Stimulated activated naive CD8-positive, alpha-beta T cell treated with anti-CD3 and anti-CD28 coated beads, Interleukin-15, Interleukin-2, amounts not matched to agents 100 ng/mL and 50 ng/mL, for 24 hours (primary cell): ENCODE results near the gene RALGAPA2.
A peak's percentile ranks its signal among the peaks of the same experiment; 100 is the strongest.

Experiments used
- H3K27ac Mint-ChIP-seq: one replicate; pipeline ENCODE4 v1.8.0; 2021; ENCODE audit warnings: mild to moderate bottlenecking, mixed read lengths
- H3K27me3 Mint-ChIP-seq: one replicate; pipeline ENCODE4 v1.8.0; 2021; ENCODE audit warnings: mixed read lengths
- H3K36me3 Mint-ChIP-seq: one replicate; pipeline ENCODE4 v1.8.0; 2021; ENCODE audit warnings: low read depth, mixed read lengths
- H3K4me1 Mint-ChIP-seq: one replicate; pipeline ENCODE4 v1.8.0; 2021; ENCODE audit warnings: low read depth, mixed read lengths
- H3K4me3 Mint-ChIP-seq: one replicate; pipeline ENCODE4 v1.8.0; 2021; ENCODE audit warnings: mild to moderate bottlenecking, mixed read lengths
- H3K9me3 Mint-ChIP-seq: one replicate; pipeline ENCODE4 v1.8.0; 2021; ENCODE audit warnings: mixed read lengths

RALGAPA2 gene

DNA sequence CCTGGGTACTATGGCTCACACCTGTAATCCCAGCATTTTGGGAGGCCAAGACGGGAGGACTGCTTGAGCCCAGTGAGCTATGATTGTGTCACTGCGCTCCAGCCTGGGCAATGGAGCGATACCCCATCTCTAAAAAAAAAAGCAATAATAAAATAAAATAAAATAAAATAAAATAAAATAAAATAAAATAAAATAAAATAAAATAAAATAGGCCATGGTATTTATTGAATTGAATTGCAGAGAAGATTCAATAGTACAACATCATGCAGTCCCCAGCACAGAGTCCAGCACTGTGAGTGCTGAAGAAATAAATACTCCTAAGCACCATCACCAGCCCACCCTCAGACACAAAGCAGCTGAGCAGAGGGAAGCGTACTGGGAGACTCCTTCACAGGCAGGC, 144.7 kb downstream of the RALGAPA2 start:
- H3K9me3 Mint-ChIP-seq, result no peaks in the 10 kb centered on the region
- no peak overlapping the region for H3K4me3 Mint-ChIP-seq
- no peak overlapping the region for H3K27ac Mint-ChIP-seq
- peaks cover 7% of the 10 kb centered on the region for H3K4me1 Mint-ChIP-seq
- H3K27me3 Mint-ChIP-seq, result no peaks in the 10 kb centered on the region
- peaks cover 33% of the 10 kb centered on the region for H3K36me3 Mint-ChIP-seq

GRCh38 chr20:20566516-20566915, 145.9 kb downstream of the RALGAPA2 start:
- Mint-ChIP-seq H3K9me3 (no peaks in the 10 kb centered on the region), H3K36me3 (peaks cover 35% of the 10 kb centered on the region), H3K4me1 (peaks cover 18% of the 10 kb centered on the region), H3K4me3 (no peak overlapping the region), H3K27ac (no peak overlapping the region), H3K27me3 (no peaks in the 10 kb centered on the region)

DNA sequence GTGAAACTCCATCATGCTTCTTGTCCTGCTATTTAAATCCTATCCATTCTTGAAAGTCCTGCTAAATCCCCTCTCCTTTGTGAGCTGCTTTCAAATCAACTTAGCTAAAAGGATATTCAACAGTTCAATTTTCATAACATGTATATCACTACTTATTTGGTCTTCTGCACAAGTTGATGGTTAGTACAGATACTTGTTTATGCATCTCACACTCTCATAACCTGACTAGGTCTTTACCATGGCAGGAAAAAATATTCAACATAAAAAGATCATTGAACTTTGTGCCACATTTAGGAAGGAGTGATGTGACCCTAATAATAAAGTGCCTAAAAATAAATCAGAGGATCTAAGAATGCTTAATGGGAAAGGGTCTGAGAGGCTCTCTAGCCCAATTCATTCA, 148.2 kb downstream of the RALGAPA2 start:
- Mint-ChIP-seq H3K4me1 (peaks cover 22% of the 10 kb centered on the region), H3K4me3 (no peak overlapping the region), H3K27ac (no peak overlapping the region), H3K9me3 (no peaks in the 10 kb centered on the region), H3K36me3 (peaks cover 40% of the 10 kb centered on the region), H3K27me3 (no peaks in the 10 kb centered on the region)

GRCh38 chr20:20562507-20562906, 149.9 kb downstream of the RALGAPA2 start:
- H3K4me3 Mint-ChIP-seq, result no peak overlapping the region
- no peaks in the 10 kb centered on the region for H3K9me3 Mint-ChIP-seq
- no peaks in the 10 kb centered on the region for H3K27me3 Mint-ChIP-seq
- H3K4me1 Mint-ChIP-seq, result peaks cover 22% of the 10 kb centered on the region
- no peak overlapping the region for H3K27ac Mint-ChIP-seq
- peaks cover 53% of the 10 kb centered on the region for H3K36me3 Mint-ChIP-seq

DNA sequence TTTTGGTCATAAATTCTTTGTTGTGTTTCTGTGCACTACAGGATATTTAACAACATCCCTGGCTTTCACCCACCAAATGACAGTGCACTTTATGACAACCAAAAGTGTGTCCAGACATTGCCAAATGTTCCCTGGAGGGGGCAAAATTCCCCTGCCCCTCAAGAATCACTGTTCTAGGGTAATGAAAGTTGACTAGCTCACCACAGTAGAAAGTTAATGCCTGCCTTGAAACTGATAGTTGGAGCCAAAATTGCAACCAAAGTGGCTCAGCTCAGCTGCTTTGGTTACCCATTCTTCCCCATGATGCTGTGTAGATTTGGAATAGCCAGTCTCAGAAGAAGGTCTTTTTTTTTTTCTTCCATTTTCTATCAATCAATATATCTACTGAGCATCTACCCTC, 150.6 kb downstream of the RALGAPA2 start:
- peaks cover 49% of the 10 kb centered on the region for H3K36me3 Mint-ChIP-seq

DNA sequence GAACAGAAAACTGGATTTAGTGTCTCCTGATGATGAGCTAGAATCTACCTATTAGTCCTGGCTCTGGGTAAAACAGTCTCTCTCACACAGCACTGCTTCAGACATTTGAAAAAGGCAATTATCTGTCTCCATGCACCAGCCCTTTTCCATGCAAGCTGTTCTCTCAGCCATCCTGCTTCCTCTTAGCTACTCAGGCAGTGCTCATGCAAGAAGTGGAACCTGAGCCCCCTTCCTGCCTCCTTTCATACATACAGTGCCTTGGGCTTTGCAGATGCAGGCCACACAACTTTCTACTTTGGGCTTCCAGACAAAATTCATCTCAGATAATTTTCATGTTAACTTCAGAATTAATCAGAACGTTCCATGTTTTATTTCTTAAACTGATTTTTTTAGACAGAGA, 151.3 kb downstream of the RALGAPA2 start:
- H3K4me3 Mint-ChIP-seq, result no peak overlapping the region
- H3K4me1 Mint-ChIP-seq, result peaks cover 17% of the 10 kb centered on the region
- no peaks in the 10 kb centered on the region for H3K9me3 Mint-ChIP-seq
- peaks cover 53% of the 10 kb centered on the region for H3K36me3 Mint-ChIP-seq
- H3K27ac Mint-ChIP-seq, result no peak overlapping the region
- H3K27me3 Mint-ChIP-seq, result no peaks in the 10 kb centered on the region

More for the DNA sequence above, 150.6 kb downstream of the RALGAPA2 start:
- no peak overlapping the region for H3K27ac Mint-ChIP-seq
- no peak overlapping the region for H3K4me3 Mint-ChIP-seq
- no peaks in the 10 kb centered on the region for H3K9me3 Mint-ChIP-seq
- peaks cover 17% of the 10 kb centered on the region for H3K4me1 Mint-ChIP-seq
- H3K27me3 Mint-ChIP-seq, result no peaks in the 10 kb centered on the region

DNA sequence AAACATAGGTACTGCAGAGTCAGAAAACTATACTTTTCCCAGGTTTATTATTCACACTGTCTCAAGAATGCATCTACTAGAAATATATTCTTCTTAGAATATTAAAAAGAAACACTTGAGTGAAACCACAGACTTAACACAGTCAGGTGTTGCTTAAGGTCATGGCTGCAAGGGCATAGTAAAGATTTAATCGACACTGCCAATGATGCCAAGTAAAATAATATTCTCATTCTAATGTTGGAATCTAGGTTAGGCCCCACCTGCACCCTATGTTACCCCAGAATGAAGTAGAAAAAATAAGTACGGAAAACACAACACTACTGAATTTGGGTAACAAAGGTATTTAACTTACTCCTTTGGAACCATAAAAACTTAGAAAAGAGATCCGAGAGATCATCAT, 155.0 kb downstream of the RALGAPA2 start:
- H3K4me1 Mint-ChIP-seq, result peaks cover 12% of the 10 kb centered on the region
- H3K9me3 Mint-ChIP-seq, result no peaks in the 10 kb centered on the region
- peaks cover 57% of the 10 kb centered on the region for H3K36me3 Mint-ChIP-seq
- H3K27me3 Mint-ChIP-seq, result no peaks in the 10 kb centered on the region
- H3K27ac Mint-ChIP-seq, result no peak overlapping the region
- H3K4me3 Mint-ChIP-seq, result no peak overlapping the region

- Mint-ChIP-seq H3K4me3 (no peak overlapping the region), H3K27ac (no peak overlapping the region), H3K4me1 (peaks cover 6% of the 10 kb centered on the region), H3K9me3 (no peaks in the 10 kb centered on the region), H3K36me3 (peaks cover 52% of the 10 kb centered on the region), H3K27me3 (no peaks in the 10 kb centered on the region)
These were observed 156.6 kb downstream of the RALGAPA2 start for GRCh38 chr20:20555838-20556237.

DNA sequence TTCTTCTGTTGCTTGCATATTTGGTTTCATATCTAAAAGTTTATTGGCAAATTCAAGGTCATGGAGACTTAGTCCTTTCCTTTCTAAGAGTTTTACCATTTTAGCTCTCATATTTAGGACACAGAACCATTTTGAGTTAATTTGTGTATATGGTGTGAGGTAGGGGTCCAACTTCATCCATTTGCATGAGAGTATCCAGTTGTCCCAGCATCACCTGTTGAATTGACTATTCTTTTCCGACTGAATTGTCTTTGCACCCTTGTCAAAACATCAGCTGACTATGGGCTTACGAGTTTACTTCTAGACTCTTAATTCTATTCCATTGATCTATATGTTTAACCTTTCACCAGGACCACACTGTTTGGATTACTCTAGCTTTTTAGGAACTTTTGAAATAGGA, 157.5 kb downstream of the RALGAPA2 start:
- Mint-ChIP-seq H3K9me3 (no peaks in the 10 kb centered on the region), H3K4me1 (peaks cover 14% of the 10 kb centered on the region), H3K27me3 (no peaks in the 10 kb centered on the region), H3K27ac (no peak overlapping the region), H3K4me3 (no peak overlapping the region), H3K36me3 (peaks cover 46% of the 10 kb centered on the region)

- H3K4me3 Mint-ChIP-seq, result no peak overlapping the region
- no peak overlapping the region for H3K27ac Mint-ChIP-seq
- H3K36me3 Mint-ChIP-seq, result peaks cover 38% of the 10 kb centered on the region
- H3K9me3 Mint-ChIP-seq, result no peaks in the 10 kb centered on the region
- peaks cover 28% of the 10 kb centered on the region for H3K4me1 Mint-ChIP-seq
- no peaks in the 10 kb centered on the region for H3K27me3 Mint-ChIP-seq
These were observed 158.9 kb downstream of the RALGAPA2 start for GRCh38 chr20:20553541-20553940.

DNA sequence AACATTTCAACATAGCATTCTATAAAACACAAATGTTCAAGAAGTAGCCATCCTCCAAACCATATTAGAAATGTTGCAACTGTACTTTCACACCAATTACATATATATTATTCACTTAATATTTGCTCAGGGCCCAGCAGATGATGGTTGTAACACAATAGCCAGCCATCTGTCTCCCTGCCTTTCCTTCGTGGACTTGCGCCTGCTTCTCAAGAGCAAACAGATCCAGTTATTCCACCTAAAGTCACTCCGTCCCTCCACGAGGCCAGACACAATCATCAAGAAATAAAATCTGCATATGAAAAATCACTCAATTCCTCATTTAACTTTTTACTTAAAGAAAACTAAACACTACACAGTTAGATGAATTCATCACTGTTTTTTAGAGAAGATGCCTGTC, 160.4 kb downstream of the RALGAPA2 start:
- Mint-ChIP-seq H3K27me3 (no peaks in the 10 kb centered on the region), H3K4me1 (peaks cover 42% of the 10 kb centered on the region)

DNA sequence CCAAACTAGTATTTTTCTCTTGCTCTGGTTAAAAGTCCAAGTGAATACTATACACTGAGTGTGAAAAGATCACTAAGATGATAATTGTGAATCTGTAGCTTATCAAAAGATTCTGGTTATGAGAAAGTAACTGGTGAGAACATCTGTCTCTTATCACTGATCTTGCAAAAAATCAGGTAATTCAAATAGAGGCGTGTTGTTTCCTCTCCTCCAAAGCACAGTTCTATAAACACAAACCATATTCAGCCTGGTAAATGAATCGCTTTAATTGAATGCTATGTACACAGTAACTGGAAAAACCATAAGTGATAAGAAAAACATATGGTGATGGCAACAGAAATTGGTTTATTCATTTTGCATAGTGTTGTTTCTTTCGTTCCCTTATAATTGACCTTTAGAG, 161.0 kb downstream of the RALGAPA2 start:
- H3K27me3 Mint-ChIP-seq, result no peaks in the 10 kb centered on the region
- H3K36me3 Mint-ChIP-seq, result peaks cover 30% of the 10 kb centered on the region
- no peaks in the 10 kb centered on the region for H3K9me3 Mint-ChIP-seq
- no peak overlapping the region for H3K27ac Mint-ChIP-seq
- no peak overlapping the region for H3K4me3 Mint-ChIP-seq
- peaks cover 49% of the 10 kb centered on the region for H3K4me1 Mint-ChIP-seq

More for the DNA sequence above, 160.4 kb downstream of the RALGAPA2 start:
- Mint-ChIP-seq H3K36me3 (peaks cover 29% of the 10 kb centered on the region), H3K9me3 (no peaks in the 10 kb centered on the region), H3K27ac (no peak overlapping the region), H3K4me3 (no peak overlapping the region)

GRCh38 chr20:20549704-20550103, 162.7 kb downstream of the RALGAPA2 start:
- no peaks in the 10 kb centered on the region for H3K9me3 Mint-ChIP-seq
- peak overlapping the region; percentile 31 for H3K27ac Mint-ChIP-seq
- H3K27me3 Mint-ChIP-seq, result no peaks in the 10 kb centered on the region
- H3K4me3 Mint-ChIP-seq, result no peak overlapping the region
- H3K4me1 Mint-ChIP-seq, result peaks cover 57% of the 10 kb centered on the region
- peaks cover 18% of the 10 kb centered on the region for H3K36me3 Mint-ChIP-seq

DNA sequence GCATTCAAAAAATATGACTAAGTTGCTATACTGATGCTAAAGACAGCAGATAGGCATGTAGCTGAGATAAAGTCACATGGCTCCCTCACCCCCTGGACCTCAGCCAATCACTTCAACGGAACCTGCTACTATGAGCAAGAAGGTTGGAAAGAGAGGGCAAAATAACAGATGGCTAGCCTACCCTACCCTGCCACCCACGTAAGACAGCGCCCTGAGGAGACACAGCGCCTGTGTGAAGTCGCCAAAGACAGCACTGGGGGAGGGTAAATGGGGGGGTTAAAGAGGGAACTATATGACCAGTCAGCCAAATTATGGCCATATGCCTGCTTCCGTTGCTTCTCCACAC, 163.2 kb downstream of the RALGAPA2 start:
- H3K36me3 Mint-ChIP-seq, result peaks cover 19% of the 10 kb centered on the region
- peaks cover 57% of the 10 kb centered on the region for H3K4me1 Mint-ChIP-seq
- H3K27ac Mint-ChIP-seq, result peak overlapping the region; percentile 31

GRCh38 chr20:20548527-20549266, 163.7 kb downstream of the RALGAPA2 start:
- H3K4me3 Mint-ChIP-seq, result no peak overlapping the region
- H3K4me1 Mint-ChIP-seq, result peaks cover 57% of the 10 kb centered on the region
- H3K27me3 Mint-ChIP-seq, result no peaks in the 10 kb centered on the region
- no peak overlapping the region for H3K27ac Mint-ChIP-seq
- no peaks in the 10 kb centered on the region for H3K9me3 Mint-ChIP-seq
- peaks cover 25% of the 10 kb centered on the region for H3K36me3 Mint-ChIP-seq

More for the DNA sequence above, 163.2 kb downstream of the RALGAPA2 start:
- no peaks in the 10 kb centered on the region for H3K27me3 Mint-ChIP-seq
- no peak overlapping the region for H3K4me3 Mint-ChIP-seq
- H3K9me3 Mint-ChIP-seq, result no peaks in the 10 kb centered on the region

GRCh38 chr20:20547876-20548266, 164.6 kb downstream of the RALGAPA2 start:
- Mint-ChIP-seq H3K27me3 (no peaks in the 10 kb centered on the region), H3K4me1 (peaks cover 57% of the 10 kb centered on the region), H3K4me3 (no peak overlapping the region), H3K36me3 (peaks cover 27% of the 10 kb centered on the region), H3K27ac (no peak overlapping the region), H3K9me3 (no peaks in the 10 kb centered on the region)
